ENCODE data around the gene GREB1.

GREB1 gene

GRCh38 chr2:11635141-11635540 lies 101.3 kb downstream of the GREB1 start:
- CTCF ChIA-PET, result no interaction called here

GRCh38 chr2:11636593-11637295 lies 102.9 kb downstream of the GREB1 start:
- ChIA-PET CTCF (no interaction called here), POLR2A (no interaction called here)
- TF ChIP-seq FOXM1 (IDR thresholded peaks at IDR 0.05; ENCODE audit: borderline replicate concordance) (no peak), SP1 (IDR thresholded peaks at IDR 0.05) (no peak), L3MBTL2 (conservative IDR thresholded peaks at IDR 0.05) (no peak), LEF1 (IDR thresholded peaks at IDR 0.05; ENCODE audit: borderline replicate concordance) (no peak), FOXA1 (IDR thresholded peaks at IDR 0.05) (no peak), CTBP1 (IDR thresholded peaks at IDR 0.05; ENCODE audit: borderline replicate concordance) (no peak), HDGF (IDR thresholded peaks at IDR 0.05; ENCODE audit: borderline replicate concordance) (no peak), TARDBP (IDR thresholded peaks at IDR 0.05) (no peak), PKNOX1 (IDR thresholded peaks at IDR 0.05) (no peak), SUZ12 (IDR thresholded peaks at IDR 0.05) (no peak), BHLHE40 (IDR thresholded peaks at IDR 0.05; ENCODE audit: borderline replicate concordance) (no peak)
- DNase-seq (ENCODE audit: extremely low spot score), result no peak

More at GRCh38 chr2:11635141-11635540, 101.3 kb downstream of the GREB1 start:
- POLR2A ChIA-PET, result no interaction called here
- no peak for DNase-seq (ENCODE audit: extremely low spot score)
- TF ChIP-seq ZNF384 (IDR thresholded peaks at IDR 0.05) (no peak), FOXM1 (IDR thresholded peaks at IDR 0.05; ENCODE audit: borderline replicate concordance) (no peak), FOXA1 (IDR thresholded peaks at IDR 0.05) (no peak), BHLHE40 (IDR thresholded peaks at IDR 0.05; ENCODE audit: borderline replicate concordance) (no peak), CTBP1 (IDR thresholded peaks at IDR 0.05; ENCODE audit: borderline replicate concordance) (no peak), SUZ12 (IDR thresholded peaks at IDR 0.05) (no peak), SP1 (IDR thresholded peaks at IDR 0.05) (no peak), NFRKB (IDR thresholded peaks at IDR 0.05) (no peak), PKNOX1 (IDR thresholded peaks at IDR 0.05) (no peak), L3MBTL2 (conservative IDR thresholded peaks at IDR 0.05) (no peak), HDGF (IDR thresholded peaks at IDR 0.05; ENCODE audit: borderline replicate concordance) (no peak), ELF4 (IDR thresholded peaks at IDR 0.05) (no peak), TARDBP (IDR thresholded peaks at IDR 0.05) (no peak), FOXK2 (IDR thresholded peaks at IDR 0.05) (no peak), ARNT (IDR thresholded peaks at IDR 0.05) (no peak), LEF1 (IDR thresholded peaks at IDR 0.05; ENCODE audit: borderline replicate concordance) (no peak)

GRCh38 chr2:11637546-11637945 lies 103.7 kb downstream of the GREB1 start:
- ChIA-PET CTCF (interaction anchor here (0.6 kb wide), 1 partner anchor 110 kb away, joined by 4 read pairs; no protein-coding TSS in a partner anchor), POLR2A (no interaction called here)
- no peak for TF ChIP-seq PKNOX1 (IDR thresholded peaks at IDR 0.05)
- no peak for TF ChIP-seq ELF4 (IDR thresholded peaks at IDR 0.05)
- no peak for TF ChIP-seq FOXM1 (IDR thresholded peaks at IDR 0.05; ENCODE audit: borderline replicate concordance)
- TF ChIP-seq SP1 (IDR thresholded peaks at IDR 0.05), result no peak
- no peak for TF ChIP-seq HDGF (IDR thresholded peaks at IDR 0.05; ENCODE audit: borderline replicate concordance)
- TF ChIP-seq SUZ12 (IDR thresholded peaks at IDR 0.05), result no peak
- no peak for TF ChIP-seq ZNF384 (IDR thresholded peaks at IDR 0.05)
- no peak for TF ChIP-seq L3MBTL2 (conservative IDR thresholded peaks at IDR 0.05)
- TF ChIP-seq TARDBP (IDR thresholded peaks at IDR 0.05), result no peak
- TF ChIP-seq CTBP1 (IDR thresholded peaks at IDR 0.05; ENCODE audit: borderline replicate concordance), result no peak
- TF ChIP-seq NFRKB (IDR thresholded peaks at IDR 0.05), result no peak
- no peak for TF ChIP-seq BHLHE40 (IDR thresholded peaks at IDR 0.05; ENCODE audit: borderline replicate concordance)
- DNase-seq (ENCODE audit: extremely low spot score), result no peak

- ChIA-PET POLR2A (no interaction called here), CTCF (no interaction called here)
Observed at GRCh38 chr2:11639503-11639902, 105.7 kb downstream of the GREB1 start.

GRCh38 chr2:11640132-11640531 lies 106.3 kb downstream of the GREB1 start:
- CTCF ChIA-PET, result no interaction called here
- no peak for TF ChIP-seq FOXM1 (IDR thresholded peaks at IDR 0.05; ENCODE audit: borderline replicate concordance)
- TF ChIP-seq TARDBP (IDR thresholded peaks at IDR 0.05), result no peak
- no peak for TF ChIP-seq ELF4 (IDR thresholded peaks at IDR 0.05)
- no peak for TF ChIP-seq SUZ12 (IDR thresholded peaks at IDR 0.05)
- no peak for TF ChIP-seq HDGF (IDR thresholded peaks at IDR 0.05; ENCODE audit: borderline replicate concordance)
- no peak for TF ChIP-seq SP1 (IDR thresholded peaks at IDR 0.05)
- no peak for TF ChIP-seq LEF1 (IDR thresholded peaks at IDR 0.05; ENCODE audit: borderline replicate concordance)
- TF ChIP-seq BHLHE40 (IDR thresholded peaks at IDR 0.05; ENCODE audit: borderline replicate concordance), result no peak
- no peak for TF ChIP-seq ZNF384 (IDR thresholded peaks at IDR 0.05)
- TF ChIP-seq NFRKB (IDR thresholded peaks at IDR 0.05), result no peak
- DNase-seq (ENCODE audit: extremely low spot score), result no peak
- POLR2A ChIA-PET, result no interaction called here

More at GRCh38 chr2:11639503-11639902, 105.7 kb downstream of the GREB1 start:
- no peak for DNase-seq (ENCODE audit: extremely low spot score)
- TF ChIP-seq ELF4 (IDR thresholded peaks at IDR 0.05), result no peak
- TF ChIP-seq FOXA1 (IDR thresholded peaks at IDR 0.05), result no peak
- no peak for TF ChIP-seq L3MBTL2 (conservative IDR thresholded peaks at IDR 0.05)
- no peak for TF ChIP-seq CTBP1 (IDR thresholded peaks at IDR 0.05; ENCODE audit: borderline replicate concordance)
- no peak for TF ChIP-seq ARNT (IDR thresholded peaks at IDR 0.05)
- TF ChIP-seq BHLHE40 (IDR thresholded peaks at IDR 0.05; ENCODE audit: borderline replicate concordance), result no peak
- TF ChIP-seq LEF1 (IDR thresholded peaks at IDR 0.05; ENCODE audit: borderline replicate concordance), result no peak
- TF ChIP-seq FOXK2 (IDR thresholded peaks at IDR 0.05), result no peak
- TF ChIP-seq HDGF (IDR thresholded peaks at IDR 0.05; ENCODE audit: borderline replicate concordance), result no peak
- TF ChIP-seq ZNF384 (IDR thresholded peaks at IDR 0.05), result no peak
- no peak for TF ChIP-seq SUZ12 (IDR thresholded peaks at IDR 0.05)

GRCh38 chr2:11642972-11643371 lies 109.1 kb downstream of the GREB1 start:
- POLR2A ChIA-PET, result no interaction called here
- no peak for DNase-seq (ENCODE audit: extremely low spot score)
- CTCF ChIA-PET, result interaction anchor here (0.5 to 1.5 kb wide), 2 partner anchors 12 to 51 kb away, joined by 3 to 6 read pairs; no protein-coding TSS in a partner anchor
- TF ChIP-seq PKNOX1 (IDR thresholded peaks at IDR 0.05) (no peak), ZNF384 (IDR thresholded peaks at IDR 0.05) (no peak), CTBP1 (IDR thresholded peaks at IDR 0.05; ENCODE audit: borderline replicate concordance) (no peak), TARDBP (IDR thresholded peaks at IDR 0.05) (no peak), FOXK2 (IDR thresholded peaks at IDR 0.05) (no peak), SUZ12 (IDR thresholded peaks at IDR 0.05) (no peak)

Data from HEK293T (cell line).